Glomerular visceral epithelial cell (primary cell): ENCODE measurements around the gene HIPK3.
"Not testable (repeated sequence)": the region's sequence is repeated elsewhere in the genome, so short reads cannot be mapped to it uniquely, and the experiment has no call there.

Experiments
- DNase-seq: peaks from one replicate; pipeline ENCODE4 v3.0.0-alpha.2; 2016; ENCODE audit errors: extremely low spot score

Gene HIPK3

DNA sequence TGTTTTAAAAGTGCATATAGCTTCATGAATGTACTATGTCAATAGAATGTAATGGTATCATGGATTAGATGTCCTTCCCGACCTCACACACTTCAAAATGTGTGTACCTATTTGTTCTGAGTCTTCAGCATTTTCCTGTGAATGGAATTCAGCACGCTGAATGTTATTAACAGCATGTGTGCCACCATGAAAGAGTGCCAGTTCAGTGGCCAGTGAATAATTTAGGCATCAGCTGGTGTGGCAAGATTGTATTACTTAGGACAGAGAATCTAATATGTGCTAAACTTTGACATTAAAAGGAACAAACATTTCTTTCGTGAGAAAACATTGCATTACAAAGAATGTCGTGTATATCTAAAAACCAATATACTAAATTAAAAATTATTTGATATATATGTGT lies 46.4 kb downstream of the HIPK3 start:
- DNase-seq, result no peak

- DNase-seq, result not testable (repeated sequence)
These were observed 49.6 kb downstream of the HIPK3 start for GRCh38 chr11:33306821-33307220.

DNA sequence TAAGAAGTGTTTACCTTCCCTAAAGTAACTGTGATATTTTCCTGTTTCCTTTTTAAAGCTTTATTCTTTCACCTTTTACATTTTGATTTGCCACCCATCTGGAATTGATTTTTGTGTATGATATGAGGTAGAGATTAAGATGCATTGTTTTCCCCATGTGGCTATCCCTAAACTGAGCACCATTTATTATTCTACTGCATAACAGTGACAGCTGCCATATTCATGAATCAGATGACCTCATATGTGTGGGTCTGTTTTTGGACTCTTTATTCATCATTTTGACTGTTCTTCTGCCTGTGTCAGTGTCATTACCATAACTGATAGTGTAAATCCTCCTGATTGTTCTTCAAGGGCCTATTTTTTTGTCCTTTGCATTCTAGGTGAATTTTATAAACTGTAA lies 50.8 kb downstream of the HIPK3 start:
- no peak for DNase-seq

GRCh38 chr11:33309118-33309517 lies 51.9 kb downstream of the HIPK3 start:
- no peak for DNase-seq

GRCh38 chr11:33310720-33311500 lies 53.7 kb downstream of the HIPK3 start:
- DNase-seq, result peak; percentile 57

- DNase-seq, result no peak
These were observed 54.5 kb downstream of the HIPK3 start for GRCh38 chr11:33311680-33312079.

DNA sequence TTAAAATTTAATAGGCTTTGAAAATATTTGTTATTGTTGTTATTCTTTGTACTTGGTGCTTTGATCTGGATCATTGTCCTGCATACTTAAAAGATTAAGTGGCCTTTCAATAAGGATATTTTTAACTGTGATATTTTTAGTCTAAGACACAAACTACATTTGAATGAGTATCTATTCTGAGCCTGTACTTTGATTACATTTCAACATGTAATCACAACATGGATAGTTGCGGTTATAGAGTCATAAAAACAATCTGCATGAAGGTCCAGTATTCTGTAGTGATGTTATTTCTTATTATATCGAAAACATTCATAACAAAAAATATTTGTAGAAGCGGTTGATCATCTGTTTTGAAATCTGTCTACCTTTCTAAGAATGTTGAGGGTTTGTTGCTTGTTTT lies 58.6 kb downstream of the HIPK3 start:
- no peak for DNase-seq

DNA sequence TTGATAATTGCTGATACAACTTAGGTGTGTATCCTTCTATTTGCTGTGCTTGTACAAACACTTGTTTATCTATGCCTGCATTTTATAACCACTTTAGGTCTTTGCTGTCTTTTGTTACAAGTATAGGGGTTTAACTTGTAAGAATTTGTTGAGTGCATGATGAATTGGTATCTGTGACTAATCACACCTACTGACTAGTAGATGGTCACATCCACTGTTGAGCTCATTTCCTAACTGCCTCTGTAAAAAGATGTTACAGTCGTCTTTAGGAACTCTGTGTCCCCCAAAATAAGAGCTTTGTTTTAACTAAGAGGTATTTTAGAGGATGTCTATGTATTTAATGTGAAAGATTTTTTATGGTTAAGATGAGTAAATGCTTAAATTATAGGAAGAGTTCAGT lies 60.5 kb downstream of the HIPK3 start:
- DNase-seq, result peak; percentile 10

- no peak for DNase-seq
These were observed 63.0 kb downstream of the HIPK3 start for GRCh38 chr11:33320016-33320813.

DNA sequence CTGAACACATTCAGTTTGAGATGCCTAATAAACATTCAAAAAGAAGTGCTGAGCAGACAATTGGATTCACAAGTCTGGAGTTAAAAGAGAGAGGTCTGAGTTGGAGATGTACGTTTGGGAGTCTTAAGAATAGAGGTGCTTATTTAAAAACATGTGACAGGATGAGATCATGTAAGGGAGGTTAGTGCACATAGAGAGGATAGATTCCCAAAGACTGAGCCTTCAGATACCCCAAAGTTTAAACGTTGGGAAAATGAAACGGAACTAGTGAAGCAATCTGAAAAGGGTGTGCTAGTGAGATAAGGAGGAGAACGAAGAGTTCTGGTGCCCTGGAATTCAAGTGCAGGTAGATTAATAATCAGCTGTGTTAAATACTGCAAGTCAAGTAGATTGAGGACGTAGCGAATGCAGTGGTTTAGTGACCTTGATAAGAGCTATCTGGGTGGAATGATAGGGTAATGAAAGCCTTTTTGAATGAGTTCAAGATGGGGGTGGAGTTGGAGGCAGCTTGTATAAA lies 63.7 kb downstream of the HIPK3 start:
- DNase-seq, result no peak

DNA sequence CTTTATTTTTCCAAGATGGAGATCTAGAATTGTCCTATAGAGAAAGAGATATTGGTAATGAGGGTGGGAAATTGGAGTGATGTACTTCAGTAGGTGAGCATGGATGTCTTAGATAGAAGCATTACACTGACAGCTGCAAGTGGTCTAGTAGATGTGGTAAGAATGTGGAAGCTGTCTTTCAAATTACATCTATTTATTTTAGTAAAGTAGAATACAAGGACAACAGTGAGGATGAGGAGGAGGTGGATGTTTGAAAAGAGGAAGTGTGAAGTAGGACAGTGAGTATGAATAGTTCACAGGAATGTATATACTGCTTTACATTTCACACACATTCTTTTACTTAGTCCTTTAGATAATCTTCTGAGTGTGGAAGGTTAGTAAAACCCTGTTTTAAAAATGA lies 64.2 kb downstream of the HIPK3 start:
- no peak for DNase-seq

DNA sequence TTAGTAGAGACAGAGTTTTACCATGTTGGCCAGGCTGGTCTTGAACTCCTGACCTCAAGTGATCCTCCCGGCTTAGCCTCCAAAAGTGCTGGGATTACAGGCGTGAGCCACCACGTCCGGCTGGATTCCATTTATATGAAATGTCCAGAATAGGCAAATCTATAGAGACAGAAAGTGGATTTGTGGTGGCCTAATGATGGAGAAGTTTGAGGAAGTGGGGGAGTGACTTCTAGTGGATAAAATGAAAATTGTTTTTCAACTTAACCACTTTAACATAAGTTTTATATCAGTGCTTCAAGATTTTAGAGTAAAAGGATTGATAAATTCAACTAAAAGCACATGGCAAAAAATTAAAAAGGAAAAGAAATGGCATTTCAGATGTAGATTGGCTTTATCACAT lies 66.2 kb downstream of the HIPK3 start:
- no peak for DNase-seq

- DNase-seq, result no peak
These were observed 67.3 kb downstream of the HIPK3 start for GRCh38 chr11:33324302-33324985.

- no peak for DNase-seq
These were observed 68.3 kb downstream of the HIPK3 start for GRCh38 chr11:33325451-33325850.

- DNase-seq, result peak; percentile 62
These were observed 72.6 kb downstream of the HIPK3 start for GRCh38 chr11:33329705-33330329.

DNA sequence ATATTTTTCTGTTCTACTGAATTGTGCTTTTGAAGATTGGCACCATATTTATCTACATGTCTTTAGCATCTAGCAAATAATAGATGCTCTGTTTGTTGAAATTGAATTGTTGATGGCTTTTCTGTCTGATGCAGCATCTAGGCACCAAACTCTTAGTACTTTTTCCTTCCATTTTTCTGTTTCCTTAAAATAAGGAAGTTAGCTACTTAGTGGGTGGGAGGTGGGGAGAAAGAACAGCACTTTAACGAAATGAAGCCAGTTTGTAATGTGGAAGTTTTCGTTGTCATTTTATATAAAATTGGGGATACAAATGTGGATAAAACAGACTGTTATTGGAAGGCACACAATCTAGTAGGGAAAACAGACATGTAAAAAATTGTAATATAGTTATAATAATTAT lies 76.6 kb downstream of the HIPK3 start:
- DNase-seq, result no peak

GRCh38 chr11:33334627-33335026 lies 77.4 kb downstream of the HIPK3 start:
- no peak for DNase-seq

- no peak for DNase-seq
These were observed 82.1 kb downstream of the HIPK3 start for GRCh38 chr11:33339247-33339646.

- DNase-seq, result no peak
These were observed 87.4 kb downstream of the HIPK3 start for GRCh38 chr11:33344611-33345010.

DNA sequence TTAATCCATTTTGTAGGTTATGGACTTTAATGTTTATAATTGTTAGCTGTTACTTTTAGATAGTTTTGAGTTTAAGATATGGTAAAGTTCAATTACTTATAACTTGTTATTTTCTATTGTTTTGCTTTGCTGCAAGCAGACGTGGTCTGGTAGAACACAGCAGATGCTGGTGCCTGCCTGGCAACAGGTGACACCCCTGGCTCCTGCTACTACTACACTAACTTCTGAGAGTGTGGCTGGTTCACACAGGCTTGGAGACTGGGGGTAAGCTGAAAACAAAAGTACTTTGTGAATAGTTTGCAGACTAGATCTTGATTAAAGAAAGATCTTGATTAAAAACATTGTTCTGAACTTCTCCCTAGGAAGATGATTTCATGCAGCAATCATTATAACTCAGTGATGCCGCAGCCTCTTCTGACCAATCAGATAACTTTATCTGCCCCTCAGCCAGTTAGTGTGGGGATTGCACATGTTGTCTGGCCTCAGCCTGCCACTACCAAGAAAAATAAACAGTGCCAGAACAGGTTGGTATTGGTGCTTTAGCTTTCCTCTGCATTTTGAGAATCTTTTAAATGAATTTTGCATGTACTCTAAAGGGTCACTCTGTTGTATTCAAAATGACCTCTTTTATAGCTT lies 90.4 kb downstream of the HIPK3 start:
- DNase-seq, result no peak

GRCh38 chr11:33350287-33350686 lies 93.1 kb downstream of the HIPK3 start:
- DNase-seq, result no peak
